Activated naive CD4-positive, alpha-beta T cell treated with Interleukin-2 at 50 U/mL for 16 hours (primary cell): ENCODE data around the gene BLTP3B.
A peak's percentile ranks its signal among the peaks of the same experiment; 100 is the strongest.

ENCODE experiments used
- DNase-seq: peaks from one replicate; pipeline ENCODE4 v3.0.0-alpha.2; 2020

Gene BLTP3B

GRCh38 chr12:100163416-100164152 lies 20.9 kb upstream of the BLTP3B start:
- peak; percentile 73 for DNase-seq

GRCh38 chr12:100159391-100160104 lies 16.9 kb upstream of the BLTP3B start:
- DNase-seq = no peak

GRCh38 chr12:100158535-100158934 lies 15.9 kb upstream of the BLTP3B start:
- no peak for DNase-seq

- DNase-seq = no peak
Measured at GRCh38 chr12:100157427-100157821, 14.8 kb upstream of the BLTP3B start.

- no peak for DNase-seq
Measured at GRCh38 chr12:100156731-100157426, 14.2 kb upstream of the BLTP3B start.

- peak; percentile 79 for DNase-seq
Measured at GRCh38 chr12:100154474-100155247, 12.0 kb upstream of the BLTP3B start.

GRCh38 chr12:100153131-100153530 lies 10.5 kb upstream of the BLTP3B start:
- no peak for DNase-seq

- no peak for DNase-seq
Measured at GRCh38 chr12:100151769-100152168, 9.1 kb upstream of the BLTP3B start.

GRCh38 chr12:100146252-100146651 lies 3.6 kb upstream of the BLTP3B start:
- no peak for DNase-seq

GRCh38 chr12:100145643-100146042 lies 3.0 kb upstream of the BLTP3B start:
- DNase-seq = no peak

GRCh38 chr12:100141998-100142850 lies 450 bp downstream of the BLTP3B start:
- DNase-seq = peak; percentile 48

- peak; percentile 23 for DNase-seq
Measured at GRCh38 chr12:100141666-100141997, 1.0 kb downstream of the BLTP3B start.

GRCh38 chr12:100138803-100139098 lies 3.9 kb downstream of the BLTP3B start:
- DNase-seq = no peak

- DNase-seq = no peak
Measured at GRCh38 chr12:100138048-100138802, 4.4 kb downstream of the BLTP3B start.

GRCh38 chr12:100133200-100133599 lies 9.5 kb downstream of the BLTP3B start:
- no peak for DNase-seq

- DNase-seq = no peak
Measured at GRCh38 chr12:100128512-100128908, 14.2 kb downstream of the BLTP3B start.

GRCh38 chr12:100127766-100128511 lies 14.7 kb downstream of the BLTP3B start:
- DNase-seq = no peak

- no peak for DNase-seq
Measured at GRCh38 chr12:100123316-100124095, 19.2 kb downstream of the BLTP3B start.

GRCh38 chr12:100120355-100120754 lies 22.3 kb downstream of the BLTP3B start:
- DNase-seq = no peak

- DNase-seq = no peak
Measured at GRCh38 chr12:100115291-100115690, 27.4 kb downstream of the BLTP3B start.
